Stimulated activated CD8-positive, alpha-beta memory T cell treated with anti-CD3 and anti-CD28 coated beads, Interleukin-15, amount 100 ng/mL, for 24 hours (primary cell): Measurements from ENCODE around the gene CCDC80.
"Not testable (repeated sequence)": the region's sequence is repeated elsewhere in the genome, so short reads cannot be mapped to it uniquely, and the experiment has no call there.

Experiments
- DNase-seq: peaks from one replicate; pipeline ENCODE4 v3.0.0-alpha.2; 2020; ENCODE audit warnings: low read depth

Gene CCDC80

GRCh38 chr3:112585782-112586181 lies 55.2 kb downstream of the CCDC80 start:
- DNase-seq = no peak

- no peak for DNase-seq
Measured at GRCh38 chr3:112583105-112583504, 57.8 kb downstream of the CCDC80 start.

GRCh38 chr3:112582244-112582874 lies 58.6 kb downstream of the CCDC80 start:
- DNase-seq = no peak

DNA sequence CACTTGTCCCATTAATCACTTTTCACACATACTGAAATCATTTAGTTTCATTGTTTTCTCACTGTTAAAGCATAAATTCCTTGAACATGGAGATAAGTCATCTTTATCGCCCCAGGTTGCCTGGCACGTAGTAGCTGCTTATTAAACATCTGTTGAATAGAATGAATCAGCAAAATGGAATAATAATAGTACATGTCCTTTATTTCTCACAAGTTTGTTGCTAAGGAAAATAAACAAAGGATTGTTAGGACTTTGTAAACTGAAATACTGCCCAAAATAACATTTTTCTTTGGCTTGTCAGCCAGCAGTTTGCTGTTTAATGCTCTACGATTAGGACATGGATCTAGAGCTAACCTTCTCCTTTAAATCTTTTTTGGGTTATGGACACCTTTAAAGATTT lies 61.2 kb downstream of the CCDC80 start:
- no peak for DNase-seq

GRCh38 chr3:112579232-112579631 lies 61.7 kb downstream of the CCDC80 start:
- DNase-seq = no peak

- DNase-seq = no peak
Measured at GRCh38 chr3:112572701-112573100, 68.2 kb downstream of the CCDC80 start.

- no peak for DNase-seq
Measured at GRCh38 chr3:112569265-112569664, 71.7 kb downstream of the CCDC80 start.

DNA sequence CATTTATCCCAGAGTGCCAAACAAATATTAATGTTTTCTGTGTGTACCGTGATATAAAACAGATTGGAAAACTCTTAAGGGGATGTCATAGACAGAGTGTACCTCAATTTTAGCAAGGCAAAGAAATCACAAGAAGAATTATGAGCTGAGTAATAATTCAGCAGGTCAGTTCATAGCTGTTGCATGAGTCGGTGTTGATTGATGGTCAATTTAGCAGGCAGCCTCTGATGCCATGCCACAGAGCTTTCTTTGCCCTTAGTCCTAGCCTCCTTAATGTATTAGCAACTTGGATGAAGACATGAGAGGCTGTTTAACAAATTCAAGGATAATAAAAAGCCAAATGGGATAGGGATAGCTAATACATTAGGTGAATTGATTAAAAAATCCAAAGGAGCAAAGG lies 72.3 kb downstream of the CCDC80 start:
- no peak for DNase-seq

- DNase-seq = no peak
Measured at GRCh38 chr3:112564940-112565305, 76.0 kb downstream of the CCDC80 start.

- DNase-seq = not testable (repeated sequence)
Measured at GRCh38 chr3:112564247-112564939, 76.5 kb downstream of the CCDC80 start.

- peak; percentile 95 for DNase-seq
Measured at GRCh38 chr3:112561734-112562529, 79.0 kb downstream of the CCDC80 start, which contains the start of the genes ATG3 and SLC35A5. ATG3 (minus strand) TSS chr3:112561962; CDS start chr3:112561528, 434 bp downstream. SLC35A5 (plus strand) TSS chr3:112562045; CDS start chr3:112563404, 1,359 bp downstream.

GRCh38 chr3:112561484-112561733 lies 79.5 kb downstream of the CCDC80 start:
- DNase-seq = peak; percentile 63

DNA sequence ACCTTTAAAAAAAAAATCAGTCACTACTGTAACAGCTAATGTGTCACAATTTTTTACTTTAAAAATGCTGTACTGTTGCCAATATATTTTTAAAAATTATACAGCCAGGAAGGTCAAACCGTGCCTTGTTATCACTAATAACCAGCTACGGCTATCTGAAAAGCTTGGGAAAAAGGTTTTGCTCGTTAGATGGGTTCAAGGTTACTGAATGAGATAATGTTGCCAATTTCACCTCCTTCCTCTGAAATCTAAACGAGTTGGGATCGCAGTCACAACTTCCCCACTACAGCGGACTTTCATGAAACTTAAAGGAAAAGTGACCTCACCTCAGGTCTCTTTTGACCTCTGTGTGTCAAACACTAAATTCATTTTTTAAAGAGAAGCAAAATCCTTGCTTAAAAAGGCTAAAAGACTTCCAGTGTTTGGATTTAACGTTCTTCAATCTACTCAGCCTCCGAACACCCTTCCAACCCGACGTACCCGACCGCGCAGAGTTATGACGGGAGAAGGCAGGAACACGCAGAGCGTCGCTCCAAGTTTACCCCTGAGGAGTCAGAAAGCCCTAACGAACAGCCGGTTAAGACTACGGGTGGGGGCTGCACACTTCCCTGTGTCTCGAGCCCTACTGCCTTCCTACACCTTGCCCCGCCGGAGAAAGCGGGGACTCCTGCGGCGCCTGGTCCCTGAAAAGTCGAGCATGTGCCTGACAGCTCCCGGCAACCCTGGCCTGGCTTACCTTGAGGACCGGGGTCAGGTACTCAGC lies 80.0 kb downstream of the CCDC80 start:
- peak; percentile 60 for DNase-seq

DNA sequence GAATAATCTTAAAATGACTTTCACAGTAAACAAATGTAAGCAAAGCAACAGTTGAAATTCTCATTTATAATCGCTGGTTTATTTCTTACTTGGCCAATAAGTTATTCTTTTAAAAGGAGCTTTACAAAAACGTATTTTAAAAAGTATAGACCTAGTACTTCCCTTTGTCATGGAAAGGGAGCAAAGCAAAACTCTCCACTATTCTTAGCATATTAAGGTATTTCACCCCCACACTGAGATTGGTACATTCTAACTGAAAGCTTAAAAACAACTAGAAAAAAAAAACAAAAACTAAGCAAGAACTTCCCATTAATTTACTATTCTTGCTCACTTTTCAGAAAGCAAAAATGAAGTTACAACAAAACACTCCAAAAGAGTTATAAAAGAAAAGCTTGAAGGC lies 80.6 kb downstream of the CCDC80 start:
- DNase-seq = no peak

DNA sequence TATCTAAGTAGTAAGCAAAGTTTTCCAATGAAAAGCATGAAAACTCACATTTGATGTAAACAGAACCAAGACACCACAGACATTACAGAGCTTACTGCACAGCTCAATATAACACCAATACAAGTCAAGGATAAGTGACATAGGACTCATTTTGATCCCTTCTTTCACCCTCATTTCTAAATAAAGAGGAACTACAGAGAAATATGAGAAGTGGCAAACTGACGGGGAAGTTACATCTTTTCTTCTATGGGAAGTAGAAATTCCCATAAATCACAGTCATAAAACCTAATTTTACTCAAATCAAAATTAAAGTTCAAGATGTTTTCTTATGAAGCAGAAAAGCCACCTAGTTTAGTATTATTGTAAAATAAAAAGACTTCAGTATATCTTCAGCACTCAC lies 83.0 kb downstream of the CCDC80 start:
- no peak for DNase-seq

- no peak for DNase-seq
Measured at GRCh38 chr3:112555535-112556170, 85.3 kb downstream of the CCDC80 start.

DNA sequence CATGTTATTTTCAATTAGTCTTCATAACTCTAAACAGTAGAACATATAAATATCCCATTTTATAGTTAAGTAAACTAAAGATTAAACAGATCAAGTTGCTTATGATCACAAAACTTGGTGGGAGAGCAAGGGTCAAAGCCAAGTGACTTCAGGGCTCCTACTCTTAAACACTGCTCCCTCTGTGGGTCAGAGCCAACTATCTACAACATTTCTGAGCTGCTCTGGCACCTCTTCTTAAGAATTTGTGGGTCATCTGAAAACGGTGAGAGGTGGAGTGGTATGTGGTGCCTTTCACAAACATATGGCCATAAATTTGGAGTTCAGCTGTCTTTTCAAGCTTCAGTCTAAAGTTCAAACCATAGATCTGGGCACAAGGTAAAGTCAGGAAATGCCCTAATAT lies 90.1 kb downstream of the CCDC80 start:
- no peak for DNase-seq
